KMS-11 (cell line): ENCODE results near the gene JARID2.

Experiments used
- H2AFZ ChIP-seq: fragments of 200-600 bp; sonication (generic); 2 replicates; pipeline ENCODE4 v1.6.1; 2016; ENCODE audit warnings: antibody characterized with exemption, mixed run types, low read depth
- H3K27ac ChIP-seq: fragments of 200-600 bp; sonication (generic); 2 replicates; pipeline ENCODE4 v1.6.1; 2016; ENCODE audit warnings: mild to moderate bottlenecking, mixed run types
- H3K27me3 ChIP-seq: fragments of 200-600 bp; sonication (generic); 2 replicates; pipeline ENCODE4 v1.6.1; 2017; ENCODE audit warnings: mild to moderate bottlenecking, low read depth, mixed run types, moderate library complexity; ENCODE audit not compliant: insufficient read depth
- H3K36me3 ChIP-seq: fragments of 200-600 bp; sonication (generic); 2 replicates; pipeline ENCODE4 v1.6.1; 2017; ENCODE audit warnings: mild to moderate bottlenecking, mixed run types; ENCODE audit not compliant: insufficient read depth
- H3K4me1 ChIP-seq: fragments of 200-600 bp; sonication (generic); 2 replicates; pipeline ENCODE4 v1.6.1; 2016; ENCODE audit warnings: mild to moderate bottlenecking, low read depth, mixed run types; ENCODE audit not compliant: poor library complexity, severe bottlenecking
- H3K4me2 ChIP-seq: fragments of 200-600 bp; sonication (generic); 2 replicates; pipeline ENCODE4 v1.7.0; 2016; ENCODE audit warnings: mild to moderate bottlenecking, mixed run types
- H3K4me3 ChIP-seq: fragments of 200-600 bp; sonication (generic); IDR thresholded peaks from 2 replicates; pipeline ENCODE4 v1.6.1; 2017; ENCODE audit warnings: low read depth, low read length, mixed read lengths; ENCODE audit not compliant: insufficient read depth
- H3K79me2 ChIP-seq: fragments of 200-600 bp; sonication (generic); 2 replicates; pipeline ENCODE4 v1.6.1; 2016; ENCODE audit warnings: low read depth, mixed run types; ENCODE audit not compliant: insufficient read depth
- H3K9ac ChIP-seq: fragments of 200-600 bp; sonication (generic); 2 replicates; pipeline ENCODE4 v1.6.1; 2016; ENCODE audit warnings: mild to moderate bottlenecking, mixed run types
- H4K20me1 ChIP-seq: fragments of 200-600 bp; sonication (generic); 2 replicates; pipeline ENCODE4 v1.6.1; 2016; ENCODE audit warnings: mild to moderate bottlenecking, mixed run types; ENCODE audit not compliant: insufficient read depth
- CTCF ChIP-seq: fragments of 200-600 bp; sonication (generic); conservative IDR thresholded peaks from 2 replicates; pipeline ENCODE4 v1.6.1; 2017; ENCODE audit warnings: low read depth, mild to moderate bottlenecking, antibody characterized with exemption, low read length, moderate library complexity, mixed read lengths

The JARID2 gene

GRCh38 chr6:15550546-15551123, 304.8 kb downstream of the JARID2 start:
- no peaks in the 10 kb centered on the region for H3K4me1 ChIP-seq
- no peaks in the 10 kb centered on the region for H3K79me2 ChIP-seq
- no peaks in the 10 kb centered on the region for H3K27me3 ChIP-seq
- no peak overlapping the region for H3K4me3 ChIP-seq
- no peaks in the 10 kb centered on the region for H4K20me1 ChIP-seq
- H3K36me3 ChIP-seq = no peaks in the 10 kb centered on the region
- H3K4me2 ChIP-seq = no peak overlapping the region
- H3K27ac ChIP-seq = no peak overlapping the region
- TF ChIP-seq CTCF = no peak
- H3K9ac ChIP-seq = no peak overlapping the region
- no peak overlapping the region for H2AFZ ChIP-seq

- no peak overlapping the region for H3K4me2 ChIP-seq
- no peaks in the 10 kb centered on the region for H4K20me1 ChIP-seq
- H3K4me3 ChIP-seq = no peak overlapping the region
- H3K4me1 ChIP-seq = no peaks in the 10 kb centered on the region
- no peak for TF ChIP-seq CTCF
- no peak overlapping the region for H3K9ac ChIP-seq
- H3K36me3 ChIP-seq = no peaks in the 10 kb centered on the region
- no peak overlapping the region for H2AFZ ChIP-seq
- no peaks in the 10 kb centered on the region for H3K27me3 ChIP-seq
- H3K27ac ChIP-seq = no peak overlapping the region
- H3K79me2 ChIP-seq = no peaks in the 10 kb centered on the region
Measured at GRCh38 chr6:15551262-15551661, 305.4 kb downstream of the JARID2 start.

- H3K4me2 ChIP-seq = no peak overlapping the region
- TF ChIP-seq CTCF = no peak
- H2AFZ ChIP-seq = no peak overlapping the region
Measured at GRCh38 chr6:15551798-15552197, 305.9 kb downstream of the JARID2 start.

GRCh38 chr6:15553031-15553430, 307.2 kb downstream of the JARID2 start:
- H3K4me3 ChIP-seq = no peak overlapping the region
- no peak for TF ChIP-seq CTCF
- no peak overlapping the region for H2AFZ ChIP-seq
- no peaks in the 10 kb centered on the region for H3K36me3 ChIP-seq
- no peaks in the 10 kb centered on the region for H3K4me1 ChIP-seq
- H3K79me2 ChIP-seq = no peaks in the 10 kb centered on the region
- no peaks in the 10 kb centered on the region for H3K27me3 ChIP-seq
- no peak overlapping the region for H3K9ac ChIP-seq
- no peaks in the 10 kb centered on the region for H4K20me1 ChIP-seq
- no peak overlapping the region for H3K27ac ChIP-seq
- H3K4me2 ChIP-seq = no peak overlapping the region

More at GRCh38 chr6:15551798-15552197, 305.9 kb downstream of the JARID2 start:
- Histone ChIP-seq H3K27me3 (no peaks in the 10 kb centered on the region), H3K9ac (no peak overlapping the region), H3K79me2 (no peaks in the 10 kb centered on the region), H4K20me1 (no peaks in the 10 kb centered on the region), H3K27ac (no peak overlapping the region), H3K4me1 (no peaks in the 10 kb centered on the region), H3K36me3 (no peaks in the 10 kb centered on the region), H3K4me3 (no peak overlapping the region)
